NCI-H2081 treated with DMSO at 0.1 percent for 48 hours (cell line): ENCODE data around the gene CRLF2.
"Not testable (repeated sequence)": the region's sequence is repeated elsewhere in the genome, so short reads cannot be mapped to it uniquely, and the experiment has no call there.

Experiments
- DNase-seq: peaks from one replicate; lab custom pipeline; 2025; lab: John Stamatoyannopoulos, UW

CRLF2 gene, protein sequence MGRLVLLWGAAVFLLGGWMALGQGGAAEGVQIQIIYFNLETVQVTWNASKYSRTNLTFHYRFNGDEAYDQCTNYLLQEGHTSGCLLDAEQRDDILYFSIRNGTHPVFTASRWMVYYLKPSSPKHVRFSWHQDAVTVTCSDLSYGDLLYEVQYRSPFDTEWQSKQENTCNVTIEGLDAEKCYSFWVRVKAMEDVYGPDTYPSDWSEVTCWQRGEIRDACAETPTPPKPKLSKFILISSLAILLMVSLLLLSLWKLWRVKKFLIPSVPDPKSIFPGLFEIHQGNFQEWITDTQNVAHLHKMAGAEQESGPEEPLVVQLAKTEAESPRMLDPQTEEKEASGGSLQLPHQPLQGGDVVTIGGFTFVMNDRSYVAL

DNA sequence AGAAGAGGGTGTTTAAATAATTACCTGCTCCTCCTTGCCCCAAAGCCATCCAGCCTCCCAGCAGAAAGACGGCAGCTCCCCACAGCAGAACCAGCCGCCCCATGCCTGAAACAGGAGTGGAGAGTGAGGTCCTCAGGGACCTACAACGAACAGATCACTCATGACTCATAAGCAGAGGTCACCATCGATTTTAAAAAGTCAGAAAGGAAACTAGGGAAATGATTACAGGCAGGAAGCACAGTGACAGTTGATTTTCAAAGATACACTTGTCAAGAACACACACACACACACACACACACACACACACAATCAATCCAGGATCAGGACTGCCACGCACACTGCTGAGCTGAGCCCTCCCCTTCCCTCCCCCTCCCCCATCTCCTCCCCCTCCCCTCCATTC is at the start of gene CRLF2:
Gene CRLF2 (minus strand): TSS at position 118 of the 400 bp plus-strand sequence. CDS start 15 bp downstream, at position 103.
- DNase-seq = no peak

DNA sequence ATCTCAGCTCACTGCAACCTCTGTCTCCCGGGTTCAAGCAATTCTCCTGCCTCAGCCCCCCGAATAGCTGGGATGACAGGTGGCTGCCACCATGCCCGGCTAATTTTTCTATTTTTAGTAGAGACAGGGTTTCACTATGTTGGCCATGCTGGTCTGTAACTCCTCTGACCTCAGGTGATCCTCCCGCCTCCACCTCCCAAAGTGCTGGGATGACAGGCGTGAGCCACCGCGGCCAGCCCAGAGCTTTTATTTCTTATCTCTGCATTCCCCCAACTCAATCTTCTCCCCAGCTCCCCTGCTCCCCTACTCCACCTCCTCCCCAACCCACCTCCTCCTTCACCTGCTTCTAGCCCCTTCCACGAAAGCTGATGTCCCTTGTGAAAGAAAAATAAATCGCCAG is 49.3 kb upstream of the CRLF2 start:
- not testable (repeated sequence) for DNase-seq

DNA sequence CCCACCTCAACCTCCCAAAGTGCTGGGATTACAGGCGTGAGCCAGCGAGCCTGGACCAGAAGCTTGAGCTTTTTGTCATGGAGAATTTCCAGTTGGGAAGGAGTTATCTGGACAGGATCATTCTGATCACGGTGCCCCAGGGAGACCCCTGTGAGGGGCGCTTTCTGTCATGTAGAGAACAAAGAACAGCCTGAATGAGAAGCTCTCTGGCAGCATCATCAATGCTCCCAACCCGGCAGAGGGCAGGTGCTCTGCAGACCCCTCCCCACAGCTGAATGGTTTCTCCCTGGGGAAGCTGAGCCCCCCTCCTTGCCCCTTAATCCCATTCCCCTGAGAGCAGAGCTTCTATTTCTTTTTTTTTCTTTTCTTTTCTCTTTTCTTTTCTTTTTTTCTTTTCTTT is 48.8 kb upstream of the CRLF2 start:
- no peak for DNase-seq

- no peak for DNase-seq
Observed at GRCh38 chrX:1252861-1253260, 40.4 kb upstream of the CRLF2 start.

DNA sequence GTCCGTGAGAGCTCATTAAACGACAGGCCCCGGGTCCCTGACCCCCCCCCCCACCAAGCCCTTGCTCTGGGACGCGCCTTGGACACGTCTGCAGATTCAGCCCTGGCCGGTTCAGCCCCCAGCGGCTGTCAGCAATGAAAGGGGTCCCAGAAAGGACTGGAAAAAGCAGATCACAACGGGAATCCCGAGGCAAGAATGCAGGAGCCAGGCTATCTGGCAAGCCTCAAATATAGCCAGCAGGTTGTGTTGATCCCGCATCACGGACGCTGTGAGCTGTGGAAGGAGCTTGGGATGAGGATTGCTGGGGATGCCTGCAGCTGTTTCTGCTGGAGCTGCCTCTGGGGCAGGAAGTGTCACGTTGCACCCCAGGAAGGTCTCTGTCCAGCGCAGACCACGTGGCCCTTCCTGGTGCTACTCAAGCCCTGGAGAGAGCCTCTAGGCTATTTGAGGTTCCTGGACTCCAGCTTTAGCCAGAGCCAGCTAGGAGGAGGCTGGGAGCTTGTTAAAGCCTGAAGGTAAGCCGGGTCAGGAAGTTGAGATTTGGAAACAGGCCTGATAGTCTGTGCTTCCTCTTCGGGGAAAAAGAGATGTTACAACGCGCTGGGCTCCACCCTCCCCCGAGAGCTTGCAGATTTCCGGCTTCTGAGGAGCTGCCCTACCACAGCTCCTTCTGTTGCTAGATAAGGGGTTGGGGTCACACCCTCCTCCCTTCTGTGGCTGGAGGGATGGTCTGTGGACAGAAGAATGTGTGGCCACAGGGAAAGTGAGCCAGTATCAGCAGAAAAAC is 36.8 kb upstream of the CRLF2 start:
- DNase-seq = no peak

- no peak for DNase-seq
Observed at GRCh38 chrX:1248331-1249061, 36.0 kb upstream of the CRLF2 start.

DNA sequence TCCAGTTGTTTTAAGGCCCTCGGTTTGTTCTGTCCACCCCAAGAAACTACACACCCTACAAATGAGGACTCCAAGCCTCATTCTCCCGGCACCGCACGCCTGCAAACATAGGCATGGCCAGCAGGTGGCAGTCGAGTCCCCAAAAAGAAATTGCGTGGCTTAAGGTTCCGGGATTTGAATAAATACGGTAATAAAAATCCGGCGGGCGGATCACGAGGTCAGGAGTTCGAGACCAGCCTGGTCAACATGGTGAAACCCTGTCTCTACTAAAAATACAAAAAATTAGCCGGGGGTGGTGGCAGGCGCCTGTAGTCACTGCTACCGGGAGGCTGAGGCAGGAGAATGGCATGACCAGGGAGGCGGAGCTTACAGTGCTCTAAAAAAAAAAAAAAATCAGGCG is 34.4 kb upstream of the CRLF2 start:
- no peak for DNase-seq

- DNase-seq = no peak
Observed at GRCh38 chrX:1244164-1245076, 32.0 kb upstream of the CRLF2 start.

DNA sequence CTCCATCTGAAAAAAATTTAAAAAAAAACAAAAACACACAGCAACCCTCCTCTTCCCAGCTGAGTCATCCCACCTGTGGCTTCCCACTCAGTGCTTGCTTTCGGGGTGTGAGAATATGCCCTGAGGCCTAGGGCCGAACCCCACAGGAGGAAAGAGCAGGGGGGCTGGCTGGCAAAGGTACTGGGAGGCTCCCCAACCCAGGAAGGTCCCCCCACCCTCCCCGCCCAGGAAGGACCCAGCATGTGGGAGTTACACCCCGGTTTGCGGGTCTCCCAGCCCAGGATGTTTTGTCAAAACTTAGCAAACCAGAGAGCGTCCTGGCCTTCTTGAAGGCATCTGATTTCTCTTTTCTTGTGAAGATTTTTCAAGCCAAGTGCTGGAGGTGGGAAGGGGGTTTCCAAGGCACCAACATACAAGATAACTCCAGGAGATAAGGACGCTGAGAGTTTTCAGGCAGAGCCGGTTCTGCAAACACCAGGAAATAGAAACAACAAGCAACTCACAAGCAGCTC is 30.5 kb upstream of the CRLF2 start:
- no peak for DNase-seq

DNA sequence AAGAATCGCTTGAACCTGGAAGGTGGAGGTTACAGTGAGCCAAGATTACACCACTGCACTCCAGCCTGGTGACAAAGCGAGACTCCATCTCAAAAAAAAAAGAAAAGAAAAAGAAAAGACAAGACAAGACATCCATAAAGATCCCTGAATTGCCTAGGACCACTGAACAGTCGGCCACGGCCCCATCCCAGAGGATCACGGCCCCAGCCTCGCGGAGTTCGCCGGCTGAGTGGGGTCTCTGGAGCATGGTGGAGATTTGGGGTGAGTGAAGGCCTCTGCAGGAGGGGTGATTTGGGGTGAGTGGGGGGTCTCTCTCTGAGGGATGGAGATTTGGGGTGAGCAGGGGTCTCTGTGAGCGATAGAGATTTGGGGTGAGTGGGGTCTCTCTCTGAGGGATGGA is 28.1 kb upstream of the CRLF2 start:
- DNase-seq = not testable (repeated sequence)

DNA sequence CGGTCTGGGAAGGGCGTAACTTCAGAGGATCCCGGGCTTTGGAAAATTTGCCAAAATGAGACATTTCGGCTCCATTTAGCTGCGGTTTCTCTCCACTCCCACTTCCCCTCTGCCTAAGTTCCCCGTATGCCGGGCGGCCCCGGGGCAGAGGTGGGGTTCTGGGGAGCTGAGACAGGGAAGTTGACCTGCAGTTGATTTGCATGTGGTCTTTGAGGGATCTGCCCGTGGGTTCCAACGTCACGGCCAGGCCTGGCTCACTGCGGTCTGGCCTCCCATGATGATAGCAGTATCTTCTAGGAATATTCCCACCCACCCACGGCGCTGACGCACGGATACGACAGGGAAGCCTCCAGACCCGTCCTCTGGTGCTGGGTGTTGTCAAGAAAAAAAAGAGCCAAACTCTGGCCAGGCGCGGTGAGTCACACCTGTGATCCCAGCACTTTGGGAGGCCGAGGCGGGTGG is 27.3 kb upstream of the CRLF2 start:
- DNase-seq = no peak

DNA sequence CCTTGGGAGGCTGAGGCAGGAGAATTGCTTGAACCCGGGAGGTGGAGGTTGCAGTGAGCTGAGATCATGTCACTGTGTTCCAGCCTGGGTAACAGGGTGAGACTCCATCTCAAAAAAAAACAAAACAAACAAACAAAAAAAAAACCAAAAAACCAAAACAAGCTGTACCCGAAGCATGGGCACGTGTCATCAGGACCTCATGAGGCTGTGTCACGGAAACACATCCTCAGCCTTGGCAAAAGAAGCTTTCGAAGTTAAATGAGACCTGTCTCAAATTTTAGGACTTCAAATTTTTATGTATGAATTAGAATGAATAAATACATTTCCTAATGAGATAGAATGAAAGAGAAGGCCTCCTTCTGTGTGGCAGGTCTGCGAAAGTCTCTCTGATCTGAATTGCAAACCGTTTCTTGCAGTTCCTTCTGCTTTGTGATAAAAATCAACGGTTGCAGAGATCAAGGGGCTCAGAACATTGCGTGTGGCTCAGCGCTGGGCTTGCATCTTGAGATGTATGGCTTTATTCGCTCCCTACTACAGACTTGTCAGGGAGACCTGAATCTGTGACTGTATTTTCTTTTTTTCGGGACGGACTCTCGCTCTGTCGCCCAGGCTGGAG is 19.5 kb upstream of the CRLF2 start:
- DNase-seq = no peak

- not testable (repeated sequence) for DNase-seq
Observed at GRCh38 chrX:1228101-1228500, 15.7 kb upstream of the CRLF2 start.

DNA sequence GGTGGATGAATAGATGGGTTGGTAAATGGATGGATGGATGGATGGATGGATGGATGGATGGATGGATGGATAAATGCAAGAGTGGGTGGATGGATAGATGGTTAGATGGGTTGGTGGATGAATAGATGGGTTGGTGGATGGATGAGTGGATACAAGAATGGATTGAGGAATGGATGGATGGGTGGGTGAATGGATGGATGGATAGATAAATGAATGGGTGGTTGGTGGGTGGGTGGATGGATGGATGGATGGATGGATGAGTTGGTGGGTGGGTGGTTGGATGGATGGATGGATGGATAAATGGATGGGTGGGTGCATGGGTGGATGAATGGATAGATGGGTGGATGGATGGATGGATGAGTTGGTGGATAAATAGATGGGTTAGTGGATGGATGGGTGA is 13.8 kb upstream of the CRLF2 start:
- DNase-seq = no peak

- no peak for DNase-seq
Observed at GRCh38 chrX:1224954-1225353, 12.5 kb upstream of the CRLF2 start.

DNA sequence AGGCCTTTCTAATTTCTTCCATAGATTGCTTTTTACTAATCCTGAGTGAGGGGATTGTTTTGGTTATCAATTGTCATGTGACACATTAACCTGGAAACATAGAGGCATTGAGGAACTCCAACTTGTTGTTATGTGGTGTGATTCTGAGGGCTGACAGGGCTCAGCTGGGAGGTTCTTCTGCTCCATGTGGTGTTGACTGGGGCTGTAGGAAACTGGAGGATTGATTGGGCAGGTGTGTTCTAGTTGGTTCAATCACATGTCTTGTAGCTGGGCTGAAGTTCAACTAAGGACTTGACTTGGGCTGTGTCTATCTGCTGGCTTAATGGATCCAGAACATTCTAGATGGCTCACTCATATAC is 10.8 kb upstream of the CRLF2 start:
- DNase-seq = no peak

DNA sequence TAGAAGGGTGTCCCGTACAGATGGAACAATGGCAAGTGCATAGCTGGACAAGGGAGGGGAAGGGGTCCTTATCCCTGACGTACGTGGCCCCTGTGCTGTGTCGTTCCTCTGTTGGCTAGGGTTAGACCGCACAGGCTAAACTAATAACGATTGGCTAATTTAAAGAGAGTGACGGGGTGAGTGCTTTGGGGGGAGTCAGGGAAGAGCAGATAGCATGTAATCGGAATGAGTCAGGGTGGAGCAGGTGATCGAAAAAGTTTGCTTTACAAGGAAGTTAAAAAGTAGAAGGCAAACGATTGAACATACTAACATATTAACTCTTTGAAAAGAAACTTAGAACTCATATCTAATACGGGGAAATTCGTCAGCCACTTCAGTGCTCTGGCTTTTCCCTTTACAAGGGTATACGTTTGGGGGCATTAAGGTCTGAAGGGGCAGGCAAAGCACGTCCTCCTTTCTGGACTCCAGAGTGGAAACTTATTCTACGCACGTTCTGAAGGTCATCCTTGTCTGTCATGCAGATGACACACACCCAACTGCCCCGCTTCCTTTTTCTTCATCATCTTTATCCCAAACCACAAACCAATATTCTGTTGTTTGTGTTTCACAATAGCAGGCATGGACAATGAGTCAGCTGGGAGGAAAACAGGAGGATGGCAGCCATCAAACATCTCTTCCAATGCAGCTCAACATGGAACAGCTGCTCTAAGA is 10.2 kb upstream of the CRLF2 start:
- DNase-seq = no peak

- no peak for DNase-seq
Observed at GRCh38 chrX:1221296-1221845, 8.9 kb upstream of the CRLF2 start.

DNA sequence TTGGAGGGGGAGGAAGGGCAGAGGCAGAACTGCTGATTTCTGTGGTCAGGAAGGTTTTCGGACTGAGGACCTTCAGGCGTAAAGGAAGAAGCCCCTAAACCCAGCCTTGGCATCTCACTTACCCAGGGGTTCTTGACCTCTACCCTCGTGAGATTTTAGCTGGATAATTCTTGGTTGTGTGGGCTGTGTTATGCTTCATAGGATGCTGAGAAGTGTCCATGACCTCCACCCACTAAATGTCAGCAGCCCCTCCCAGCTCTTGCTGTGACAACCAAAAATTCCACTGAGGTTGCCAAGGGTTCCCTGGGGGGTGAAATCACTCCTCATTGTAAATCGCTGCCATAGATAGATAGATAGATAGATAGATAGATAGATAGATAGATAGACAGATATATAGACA is 5.8 kb upstream of the CRLF2 start:
- no peak for DNase-seq
